K562 (cell line): ENCODE results near the gene GRSF1. TPM values are rescaled to one million over a fixed set of nuclear protein-coding genes. Genes with fewer than 3 reads are reported as not detected.
"Not testable (repeated sequence)": the region's sequence is repeated elsewhere in the genome, so short reads cannot be mapped to it uniquely, and the experiment has no call there.

Source experiments
- CEBPG ChIP-seq, 3 experiments: fragments of 200-800 bp in 1 of 3; sonication (Bioruptor generic) in 1 of 3; sonication (generic) in 1 of 3; formaldehyde crosslinking in 1 of 3; IDR thresholded peaks in 2 of 3; conservative IDR thresholded peaks in 1 of 3; 2 replicates each; pipeline versions ENCODE4 v1.6.1 to v1.8.0; 2016 to 2022; ENCODE audit warnings: missing compliant biosample characterization in 2 of 3, missing genetic modification characterization in 2 of 3, mild to moderate bottlenecking in 1 of 3, missing genetic modification reagents in 1 of 3
- DPF2 ChIP-seq: fragments of 450-650 bp; IDR thresholded peaks from 2 replicates; pipeline ENCODE4 v1.6.1; 2016
- EGR1 ChIP-seq: fragments of 450-650 bp; conservative IDR thresholded peaks from 2 replicates; pipeline ENCODE4 v1.6.1; 2017; ENCODE audit warnings: mild to moderate bottlenecking
- FOS ChIP-seq: IDR thresholded peaks from 3 replicates; pipeline ENCODE4 v1.6.1; 2011; ENCODE audit not compliant: insufficient read length; ENCODE audit errors: extremely low read depth
- FOSL1 ChIP-seq: fragments of 200-800 bp; sonication (Bioruptor generic); conservative IDR thresholded peaks from 2 replicates; pipeline ENCODE4 v1.6.1; 2016; ENCODE audit warnings: missing genetic modification characterization, missing compliant biosample characterization
- RCOR1 ChIP-seq, 2 experiments: IDR thresholded peaks; 2 replicates each; pipeline ENCODE4 v1.6.1; 2012; ENCODE audit warnings: low read depth in 2 of 2, low read length in 2 of 2, borderline replicate concordance in 1 of 2, improper control_type of control experiment in 1 of 2
- SMARCA4 ChIP-seq: fragments of 450-650 bp; IDR thresholded peaks from 2 replicates; pipeline ENCODE4 v1.6.1; 2016
- polyA plus RNA-seq, 8 experiments: library from polyadenylated mRNA; depleted of rRNA in 4 of 8; stranded (reverse) in 5 of 8; unstranded in 3 of 8; fragments of >200 nt; fragmentation: Nextera tagmentation in 2 of 8; fragmentation: Illumina TruSeq in 1 of 8; extraction: Ambion mirVana in 2 of 8; extraction: Trizol in 1 of 8; gene quantifications; 2 replicates each; pipeline versions ENCODE4 v1.2.1 to v1.2.3, GENCODE V29; 2011 to 2014; ENCODE audit warnings: inconsistent platforms in 1 of 8, missing spikeins in 1 of 8
- total RNA-seq, 7 experiments: library from RNA; depleted of rRNA in 6 of 7; stranded (reverse); fragments of >200 nt in 6 of 7; fragmentation: Illumina TruSeq in 2 of 7; extraction: Trizol in 2 of 7; gene quantifications; 2 replicates each; pipeline versions ENCODE4 v1.2.1 to v1.2.3, GENCODE V29; 2011 to 2021; ENCODE audit warnings: low replicate concordance in 1 of 7
- TF ChIP-seq, protein P1 (sequence below), 2 experiments: fragments of 450-650 bp in 1 of 2; sonication (generic) in 1 of 2; formaldehyde crosslinking in 1 of 2; IDR thresholded peaks in 1 of 2; conservative IDR thresholded peaks in 1 of 2; 2 replicates each; pipeline versions ENCODE4 v1.6.1 to v1.8.1; 2016 to 2023; ENCODE audit warnings: mild to moderate bottlenecking in 2 of 2, moderate library complexity in 2 of 2, inconsistent platforms in 1 of 2, missing genetic modification reagents in 1 of 2

Gene GRSF1
- total and polyA plus RNA-seq, 9 of the 15 experiments (the other 6 are each of a cell fraction or from before 2014, with no cell fraction given): 33.0 to 105 (median 76.0) TPM

DNA sequence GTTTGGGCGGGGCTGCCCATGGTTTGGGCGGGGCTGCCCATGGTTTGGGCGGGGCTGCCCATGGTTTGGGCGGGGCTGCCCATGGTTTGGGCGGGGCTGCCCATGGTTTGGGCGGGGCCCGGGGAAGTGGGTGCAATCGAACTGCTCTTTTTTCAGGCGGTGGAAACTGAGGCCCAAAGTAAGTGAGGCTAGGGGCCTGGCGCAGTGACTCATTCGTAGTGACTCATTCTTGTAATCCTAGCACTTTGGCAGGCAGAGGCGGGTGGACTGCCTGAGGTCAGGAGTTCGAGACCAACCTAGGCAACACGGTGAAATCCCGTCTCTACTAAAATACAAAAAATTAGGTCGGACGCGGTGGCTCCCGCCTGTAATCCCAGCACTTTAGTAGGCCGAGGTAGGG, 447 bp upstream of the GRSF1 start (continued):
- TF ChIP-seq, protein P1, sequence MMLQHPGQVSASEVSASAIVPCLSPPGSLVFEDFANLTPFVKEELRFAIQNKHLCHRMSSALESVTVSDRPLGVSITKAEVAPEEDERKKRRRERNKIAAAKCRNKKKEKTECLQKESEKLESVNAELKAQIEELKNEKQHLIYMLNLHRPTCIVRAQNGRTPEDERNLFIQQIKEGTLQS (IDR thresholded peaks at IDR 0.05): peak; percentile 98
- TF ChIP-seq, protein P1 (CRISPR knock-in tag; conservative IDR thresholded peaks at IDR 0.05): peak; percentile 80; the same call in 1 of the 2 replicates
- TF ChIP-seq DPF2 (peak; percentile 85), FOS (peak; percentile 53), FOSL1 (peak; percentile 93), SMARCA4 (peak; percentile 75), EGR1 (0 out of 2 replicates have a peak, but pooled peaks have one; percentile 26), RCOR1 (IDR thresholded peaks at IDR 0.05; ENCODE audit: borderline replicate concordance in 1 of 2, low read depth in 2 of 2, low read length in 2 of 2) (peak in 1 of 2 experiments; percentile 73; a peak in 1 of 4 replicates), CEBPG (CRISPR knock-in tag; IDR thresholded peaks at IDR 0.05) (peak; percentile 34; the same call in 1 of the 2 replicates)
- TF ChIP-seq CEBPG (tag; conservative IDR thresholded peaks at IDR 0.05 in 1 of 2, IDR thresholded peaks at IDR 0.05 in 1 of 2): not testable (repeated sequence)
